Esophagus muscularis mucosa (tissue), 4 donors: ENCODE measurements around the gene UBIAD1.

Experiments
- EP300 ChIP-seq: sonication (generic); formaldehyde crosslinking; IDR thresholded peaks from one replicate; pipeline ENCODE4 v1.6.1; 2017; ENCODE audit warnings: antibody characterized with exemption
- POLR2A ChIP-seq: fragments of 450-650 bp; IDR thresholded peaks from one replicate; pipeline ENCODE4 v1.6.1; 2017; ENCODE audit warnings: antibody characterized with exemption, moderate library complexity, mild to moderate bottlenecking, low read depth
- POLR2AphosphoS5 ChIP-seq, 2 donors: sonication (generic); formaldehyde crosslinking; IDR thresholded peaks; one replicate each; pipeline ENCODE4 v1.6.1; 2017; ENCODE audit warnings: antibody characterized with exemption in 2 of 2
- TF ChIP-seq, protein P1 (sequence below), 3 experiments: fragments of 200-600 bp in 2 of 3; fragments of 450-650 bp in 1 of 3; sonication (generic) in 2 of 3; IDR thresholded peaks; one replicate each; pipeline ENCODE4 v1.5.1; 2017 to 2019; ENCODE audit warnings: antibody characterized with exemption in 3 of 3, mild to moderate bottlenecking in 2 of 3, moderate library complexity in 1 of 3

GRCh38 chr1:11299225-11299574 is 26.2 kb downstream of the UBIAD1 start:
- TF ChIP-seq, protein P1, sequence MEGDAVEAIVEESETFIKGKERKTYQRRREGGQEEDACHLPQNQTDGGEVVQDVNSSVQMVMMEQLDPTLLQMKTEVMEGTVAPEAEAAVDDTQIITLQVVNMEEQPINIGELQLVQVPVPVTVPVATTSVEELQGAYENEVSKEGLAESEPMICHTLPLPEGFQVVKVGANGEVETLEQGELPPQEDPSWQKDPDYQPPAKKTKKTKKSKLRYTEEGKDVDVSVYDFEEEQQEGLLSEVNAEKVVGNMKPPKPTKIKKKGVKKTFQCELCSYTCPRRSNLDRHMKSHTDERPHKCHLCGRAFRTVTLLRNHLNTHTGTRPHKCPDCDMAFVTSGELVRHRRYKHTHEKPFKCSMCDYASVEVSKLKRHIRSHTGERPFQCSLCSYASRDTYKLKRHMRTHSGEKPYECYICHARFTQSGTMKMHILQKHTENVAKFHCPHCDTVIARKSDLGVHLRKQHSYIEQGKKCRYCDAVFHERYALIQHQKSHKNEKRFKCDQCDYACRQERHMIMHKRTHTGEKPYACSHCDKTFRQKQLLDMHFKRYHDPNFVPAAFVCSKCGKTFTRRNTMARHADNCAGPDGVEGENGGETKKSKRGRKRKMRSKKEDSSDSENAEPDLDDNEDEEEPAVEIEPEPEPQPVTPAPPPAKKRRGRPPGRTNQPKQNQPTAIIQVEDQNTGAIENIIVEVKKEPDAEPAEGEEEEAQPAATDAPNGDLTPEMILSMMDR (IDR thresholded peaks at IDR 0.05), result no peak
- no peak for TF ChIP-seq POLR2A
- TF ChIP-seq EP300, result no peak
- no peak for TF ChIP-seq POLR2AphosphoS5 (IDR thresholded peaks at IDR 0.05)
